ENCODE measurements around the gene MAP3K2. TPM values are rescaled to one million over a fixed set of nuclear protein-coding genes. Genes with fewer than 3 reads are reported as not detected.

Gene MAP3K2
- total RNA-seq, 2 experiments from 2014 or later = 103 to 105 TPM

- no peaks in the 10 kb centered on the region for H3K36me3 Mint-ChIP-seq (ENCODE audit: low read depth)
- H3K9me3 Mint-ChIP-seq = peaks cover 3% of the 10 kb centered on the region
- peaks cover 21% of the 10 kb centered on the region for H3K4me1 Mint-ChIP-seq (ENCODE audit: low read depth)
- ChIA-PET CTCF (interaction anchor here (0.6 to 2.7 kb wide), 21 partner anchors 8 to 122 kb away, joined by 3 to 29 read pairs (median 6); partner anchors contain the start of genes ERCC3 and MAP3K2), POLR2A (interaction anchor here (0.9 to 3.3 kb wide), 4 partner anchors 25 to 111 kb away, joined by 3 to 20 read pairs (median 4); partner anchors contain the start of genes IWS1 and MAP3K2)
- H3K27ac ChIP-seq (ENCODE audit: low read depth in 1 of 2, low read length in 2 of 2) = no peak overlapping the region
- peak; percentile 78 for TF ChIP-seq CTCF (IDR thresholded peaks at IDR 0.05)
- H3K4me3 ChIP-seq (ENCODE audit: low read length) = peak overlapping the region; percentile 70
- ATAC-seq (ENCODE audit: poor library complexity) (peak; percentile 94), DNase-seq (peak; percentile 70 to 93 (median 80))
- H3K27ac Mint-ChIP-seq = peak overlapping the region; percentile 45
- no peaks in the 10 kb centered on the region for H3K9me3 ChIP-seq (ENCODE audit: control insufficient read depth in 1 of 2, insufficient read depth in 1 of 2, low read length in 2 of 2)
- peaks cover 0 to 3% of the 10 kb centered on the region in 2 experiments for H3K27me3 ChIP-seq (ENCODE audit: control insufficient read depth in 1 of 2, insufficient read depth in 2 of 2, low read length in 2 of 2)
- peaks cover 28% of the 10 kb centered on the region for H3K4me1 ChIP-seq (ENCODE audit: insufficient read depth, low read length)
- intact Hi-C loops (cut with DNase I, micrococcal nuclease) = loop anchor here (1.0 to 10.0 kb wide), 6 partner anchors 27 to 331 kb away; partner anchors contain the start of gene MAP3K2 (in 1 of the 2)
- peaks cover 5% of the 10 kb centered on the region for H3K27me3 Mint-ChIP-seq
- H3K4me3 Mint-ChIP-seq = peak overlapping the region; percentile 87
- no peaks in the 10 kb centered on the region for H3K36me3 ChIP-seq (ENCODE audit: insufficient read depth, low read length)
Observed at GRCh38 chr2:127415593-127416505, 28.1 kb upstream of the MAP3K2 start.

GRCh38 chr2:127414638-127415592, 27.1 kb upstream of the MAP3K2 start:
- no peak for DNase-seq
- Histone ChIP-seq H3K27ac (ENCODE audit: low read depth in 1 of 2, low read length in 2 of 2) (no peak overlapping the region), H3K4me3 (ENCODE audit: low read length) (no peak overlapping the region), H3K27me3 (ENCODE audit: control insufficient read depth in 1 of 2, insufficient read depth in 2 of 2, low read length in 2 of 2) (no peaks in the 10 kb centered on the region), H3K9me3 (ENCODE audit: control insufficient read depth in 1 of 2, insufficient read depth in 1 of 2, low read length in 2 of 2) (no peaks in the 10 kb centered on the region), H3K36me3 (ENCODE audit: insufficient read depth, low read length) (no peaks in the 10 kb centered on the region), H3K4me1 (ENCODE audit: insufficient read depth, low read length) (peaks cover 28% of the 10 kb centered on the region)
- Mint-ChIP-seq H3K36me3 (ENCODE audit: low read depth) (no peaks in the 10 kb centered on the region), H3K4me1 (ENCODE audit: low read depth) (peaks cover 27% of the 10 kb centered on the region), H3K27ac (no peak overlapping the region), H3K27me3 (no peaks in the 10 kb centered on the region), H3K9me3 (peaks cover 3% of the 10 kb centered on the region), H3K4me3 (peak overlapping the region; percentile 32)
- no peak for TF ChIP-seq CTCF (IDR thresholded peaks at IDR 0.05)
- ChIA-PET POLR2A (interaction anchor here (1.0 to 3.3 kb wide), 3 partner anchors 26 to 112 kb away, joined by 3 to 20 read pairs (median 6); partner anchors contain the start of genes IWS1 and MAP3K2), CTCF (interaction anchor here (0.7 to 2.7 kb wide), 16 partner anchors 8 to 121 kb away, joined by 3 to 29 read pairs (median 7); partner anchors contain the start of genes ERCC3 and MAP3K2)
- intact Hi-C loops (cut with DNase I, micrococcal nuclease) = loop anchor here (2.0 to 10.0 kb wide), 3 partner anchors 26 to 330 kb away; no protein-coding TSS in a partner anchor
- no peak for ATAC-seq (ENCODE audit: poor library complexity)
